GM12878 (cell line): ENCODE results near the gene ACTA2. TPM values are rescaled to one million over a fixed set of nuclear protein-coding genes. Genes with fewer than 3 reads are reported as not detected.

Source experiments
- ATAC-seq: fragments of 200-7000 bp; cut with Tn5 transposase; 3 replicates; pipeline ENCODE4 v1.9.1; 2020; ENCODE audit warnings: mild to moderate bottlenecking, moderate library complexity
- BruUV-seq: library from RNA; stranded (reverse); fragments of 400-500 nt; replicated peaks from 2 replicates; lab custom pipeline; 2021; lab: Mats Ljungman, UMichigan
- CTCF ChIA-PET: fragments of 300-600 bp; sonication (Branson Sonifier 250); formaldehyde crosslinking; extraction: SDS; loops from one replicate; lab custom pipeline; 2021; ENCODE audit warnings: inconsistent platforms; lab: Yijun Ruan, JAX
- POLR2A ChIA-PET: fragments of 350-600 bp; formaldehyde crosslinking; extraction: SDS; loops from one replicate; lab custom pipeline; 2021; ENCODE audit warnings: inconsistent platforms; lab: Charles Lee
- RAD21 ChIA-PET: fragments of 300-600 bp; sonication (Branson Sonifier 250); formaldehyde crosslinking; loops from one replicate; lab custom pipeline; 2023; ENCODE audit warnings: antibody characterized with exemption; ENCODE audit not compliant: unreplicated experiment; lab: Charles Lee
- SMC1A ChIA-PET: fragments of 300-600 bp; sonication (Branson Sonifier 250); formaldehyde crosslinking; loops from one replicate; lab custom pipeline; 2023; ENCODE audit not compliant: unreplicated experiment, uncharacterized antibody; lab: Charles Lee
- DNase-seq: peaks from one replicate; pipeline ENCODE4 v3.0.0-alpha.2; 2011; ENCODE audit warnings: low read depth, low spot score
- FAIRE-seq: peaks from 3 replicates; lab custom pipeline; 2011; peaks lifted over from hg19 to GRCh38; lab: Jason Lieb, UNC
- H2AFZ ChIP-seq: 2 replicates; pipeline ENCODE4 v1.6.0; 2011; ENCODE audit warnings: low read depth, low read length, control low read depth; ENCODE audit not compliant: control insufficient read depth
- H3K27ac ChIP-seq: 2 replicates; pipeline ENCODE4 v1.5.1; 2011; ENCODE audit warnings: control low read depth; ENCODE audit not compliant: control insufficient read depth, insufficient read depth
- H3K27me3 ChIP-seq, 2 experiments: replicated peaks in 1 of 2; 2 replicates each; pipeline versions ENCODE4 v1.6.0 to v1.6.1; 2011; ENCODE audit warnings: low read length in 1 of 2; ENCODE audit not compliant: control insufficient read depth in 2 of 2, insufficient read depth in 2 of 2
- H3K36me3 ChIP-seq, 2 experiments: 2 replicates each; pipeline ENCODE4 v1.5.1; 2011; ENCODE audit warnings: low read length in 1 of 2; ENCODE audit not compliant: control insufficient read depth in 2 of 2, insufficient read depth in 2 of 2
- H3K4me1 ChIP-seq: 2 replicates; pipeline ENCODE4 v1.6.1; 2011; ENCODE audit warnings: mild to moderate bottlenecking, low read length, moderate library complexity, mixed read lengths; ENCODE audit not compliant: control insufficient read depth, insufficient read depth
- H3K4me2 ChIP-seq: 2 replicates; pipeline ENCODE4 v1.6.0; 2011; ENCODE audit warnings: control low read depth; ENCODE audit not compliant: control insufficient read depth, insufficient read depth
- H3K4me3 ChIP-seq: fragments of 200-600 bp; sonication (generic); 2 replicates; pipeline ENCODE4 v1.5.1; 2016
- H3K79me2 ChIP-seq: 2 replicates; pipeline ENCODE4 v1.6.0; 2011; ENCODE audit warnings: low read length; ENCODE audit not compliant: control insufficient read depth, insufficient read depth
- H3K9ac ChIP-seq: 2 replicates; pipeline ENCODE4 v1.8.0; 2011; ENCODE audit warnings: low read length, control low read depth, mixed read lengths; ENCODE audit not compliant: control insufficient read depth, insufficient read depth
- H3K9me3 ChIP-seq: replicated peaks from 3 replicates; pipeline ENCODE4 v1.5.1; 2011; ENCODE audit warnings: mild to moderate bottlenecking, low read length; ENCODE audit not compliant: control insufficient read depth, insufficient read depth
- H4K20me1 ChIP-seq: 2 replicates; pipeline ENCODE4 v1.6.0; 2011; ENCODE audit not compliant: control insufficient read depth, insufficient read depth
- BACH1 ChIP-seq: fragments of 450-650 bp; IDR thresholded peaks from 2 replicates; pipeline ENCODE4 v1.6.1; 2017; ENCODE audit warnings: mild to moderate bottlenecking, borderline replicate concordance
- ETV6 ChIP-seq, 2 experiments: fragments of 450-650 bp in 1 of 2; IDR thresholded peaks in 1 of 2; conservative IDR thresholded peaks in 1 of 2; 2 replicates each; pipeline ENCODE4 v1.6.1; 2014; ENCODE audit warnings: antibody characterized with exemption in 1 of 2, borderline replicate concordance in 1 of 2, low read depth in 1 of 2, mild to moderate bottlenecking in 1 of 2, moderate library complexity in 1 of 2
- FOXM1 ChIP-seq: IDR thresholded peaks from 2 replicates; pipeline ENCODE4 v1.6.1; 2012; ENCODE audit warnings: low read depth, mild to moderate bottlenecking, inconsistent platforms, low read length, moderate library complexity
- GATAD2B ChIP-seq: fragments of 450-650 bp; conservative IDR thresholded peaks from 2 replicates; pipeline ENCODE4 v1.6.1; 2017; ENCODE audit warnings: low read depth, mild to moderate bottlenecking, moderate library complexity
- HCFC1 ChIP-seq: fragments of 150-350 bp; IDR thresholded peaks from 2 replicates; pipeline ENCODE4 v1.6.1; 2014; ENCODE audit warnings: low read length
- KLF5 ChIP-seq: fragments of 450-650 bp; IDR thresholded peaks from 2 replicates; pipeline ENCODE4 v1.6.1; 2014; ENCODE audit warnings: mild to moderate bottlenecking; ENCODE audit not compliant: partially characterized antibody
- NFXL1 ChIP-seq: fragments of 450-650 bp; IDR thresholded peaks from 2 replicates; pipeline ENCODE4 v1.6.1; 2017; ENCODE audit warnings: antibody characterized with exemption, mild to moderate bottlenecking, borderline replicate concordance
- POLR2A ChIP-seq: IDR thresholded peaks from 2 replicates; pipeline ENCODE4 v1.6.1; 2011; ENCODE audit warnings: low read depth, mild to moderate bottlenecking, low read length
- RAD51 ChIP-seq: fragments of 450-650 bp; IDR thresholded peaks from 2 replicates; pipeline ENCODE4 v1.6.1; 2016; ENCODE audit warnings: moderate library complexity, mild to moderate bottlenecking, inconsistent platforms
- SIN3A ChIP-seq: IDR thresholded peaks from 2 replicates; pipeline ENCODE4 v1.6.1; 2012; ENCODE audit warnings: low read depth, low read length, improper control_type of control experiment
- TCF3 ChIP-seq: IDR thresholded peaks from 2 replicates; pipeline ENCODE4 v1.6.1; 2012; ENCODE audit warnings: low read depth, mild to moderate bottlenecking, low read length, borderline replicate concordance; ENCODE audit not compliant: insufficient read depth
- TCF7 ChIP-seq: IDR thresholded peaks from 2 replicates; pipeline ENCODE4 v1.6.1; 2014; ENCODE audit warnings: antibody characterized with exemption, borderline replicate concordance
- YBX1 ChIP-seq: fragments of 450-650 bp; IDR thresholded peaks from 2 replicates; pipeline ENCODE4 v1.6.1; 2016; ENCODE audit warnings: antibody characterized with exemption
- ZNF217 ChIP-seq: fragments of 450-650 bp; IDR thresholded peaks from 2 replicates; pipeline ENCODE4 v1.6.1; 2017; ENCODE audit warnings: antibody characterized with exemption, mild to moderate bottlenecking
- WGBS: methylation state at CpG from one replicate; pipeline ENCODE4 v1.1.6; 2016; ENCODE audit warnings: low lambda C conversion rate; ENCODE audit not compliant: insufficient replicate concordance, insufficient coverage; ENCODE audit errors: missing lambda C conversion rate; 5-methylcytosine and 5-hydroxymethylcytosine counted together
- in situ Hi-C: fragments of 300-500 bp; cut with MboI; formaldehyde crosslinking; loops from 9 replicates; pipeline ENCODE4 v1.14.3; 2018; ENCODE audit warnings: mixed read lengths
- intact Hi-C: fragments of 100-400 bp; cut with micrococcal nuclease; formaldehyde crosslinking; loops from one replicate; pipeline ENCODE4 v1.14.2; 2022; ENCODE audit not compliant: unreplicated experiment
- polyA plus RNA-seq, 11 experiments: library from polyadenylated mRNA; depleted of rRNA in 4 of 11; unstranded in 6 of 11; stranded (reverse) in 5 of 11; fragments of >200 nt; fragmentation: Nextera tagmentation in 4 of 11; fragmentation: Illumina TruSeq in 1 of 11; extraction: Ambion mirVana in 4 of 11; extraction: Trizol in 1 of 11; gene quantifications; 1 replicate in 1 of 11; 2 replicates in 10 of 11; pipeline versions ENCODE4 v1.2.1 to v1.2.3, GENCODE V29; 2011 to 2016; ENCODE audit warnings: inconsistent platforms in 2 of 11, missing spikeins in 2 of 11, low read depth in 1 of 11
- total RNA-seq, 4 experiments: library from RNA; depleted of rRNA in 3 of 4; stranded (reverse); fragments of >200 nt in 3 of 4; fragmentation: Illumina TruSeq in 1 of 4; extraction: Trizol in 1 of 4; gene quantifications; 2 replicates each; pipeline versions ENCODE4 v1.2.1 to v1.2.3, GENCODE V29; 2013 to 2021
- TF ChIP-seq, protein P1 (sequence below): IDR thresholded peaks from 2 replicates; pipeline ENCODE4 v1.6.1; 2011; ENCODE audit warnings: borderline replicate concordance, low read depth, mild to moderate bottlenecking, moderate library complexity, mixed read lengths, low read length; ENCODE audit not compliant: insufficient read depth; ENCODE audit errors: extremely low read length
- TF ChIP-seq, protein P2 (sequence below): fragments of 450-650 bp; IDR thresholded peaks from 2 replicates; pipeline ENCODE4 v1.6.1; 2017; ENCODE audit warnings: mild to moderate bottlenecking, low read depth, inconsistent platforms; ENCODE audit not compliant: poor library complexity, severe bottlenecking

ACTA2 gene
- total and polyA plus RNA-seq, 10 of the 15 experiments (the other 5 are each of a cell fraction or from before 2014, with no cell fraction given) = 7.4 to 78.2 (median 32.4) TPM

GRCh38 chr10:88903715-88904114 lies 48.9 kb downstream of the ACTA2 start:
- intact Hi-C loops (no loop called here), in situ Hi-C loops (no loop called here)
- WGBS = 100% methylated on average over 3 of the region's 3 CpGs
- H2AFZ ChIP-seq = no peak overlapping the region
- no peak for FAIRE-seq
- ATAC-seq = no peak
- H3K79me2 ChIP-seq = peaks cover 24% of the 10 kb centered on the region
- H3K4me3 ChIP-seq = no peak overlapping the region
- no peak overlapping the region for H3K9ac ChIP-seq
- RAD21 ChIA-PET = interaction anchor here (7.9 kb wide), 1 partner anchor 16 kb away, joined by 249 read pairs; no protein-coding TSS in a partner anchor
- H3K27me3 ChIP-seq = no peaks in the 10 kb centered on the region
- no peak overlapping the region for H3K4me2 ChIP-seq
- peaks cover 0 to 9% of the 10 kb centered on the region in 2 experiments for H3K36me3 ChIP-seq
- CTCF ChIA-PET = interaction anchor here (5.2 to 6.5 kb wide), 2 partner anchors 28 to 68 kb away, joined by 71 to 93 read pairs; no protein-coding TSS in a partner anchor
- SMC1A ChIA-PET = interaction anchor here (0.9 to 8.4 kb wide), 4 partner anchors 17 to 99 kb away, joined by 3 to 329 read pairs (median 96); no protein-coding TSS in a partner anchor
- no TSS peak for BruUV-seq
- peaks cover 40% of the 10 kb centered on the region for H3K4me1 ChIP-seq
- DNase-seq = no peak
- no peak for TF ChIP-seq ETV6 (conservative IDR thresholded peaks at IDR 0.05 in 1 of 2, IDR thresholded peaks at IDR 0.05 in 1 of 2; ENCODE audit: borderline replicate concordance in 1 of 2, low read depth in 1 of 2)
- no peak for TF ChIP-seq SIN3A
- TF ChIP-seq, protein P1, sequence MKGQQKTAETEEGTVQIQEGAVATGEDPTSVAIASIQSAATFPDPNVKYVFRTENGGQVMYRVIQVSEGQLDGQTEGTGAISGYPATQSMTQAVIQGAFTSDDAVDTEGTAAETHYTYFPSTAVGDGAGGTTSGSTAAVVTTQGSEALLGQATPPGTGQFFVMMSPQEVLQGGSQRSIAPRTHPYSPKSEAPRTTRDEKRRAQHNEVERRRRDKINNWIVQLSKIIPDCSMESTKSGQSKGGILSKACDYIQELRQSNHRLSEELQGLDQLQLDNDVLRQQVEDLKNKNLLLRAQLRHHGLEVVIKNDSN = no peak
- TF ChIP-seq NFXL1 = no peak
- TF ChIP-seq FOXM1 = no peak
- TF ChIP-seq TCF7 = no peak
- TF ChIP-seq GATAD2B = no peak
- no peak for TF ChIP-seq POLR2A
- no peak for TF ChIP-seq YBX1
- TF ChIP-seq, protein P2, sequence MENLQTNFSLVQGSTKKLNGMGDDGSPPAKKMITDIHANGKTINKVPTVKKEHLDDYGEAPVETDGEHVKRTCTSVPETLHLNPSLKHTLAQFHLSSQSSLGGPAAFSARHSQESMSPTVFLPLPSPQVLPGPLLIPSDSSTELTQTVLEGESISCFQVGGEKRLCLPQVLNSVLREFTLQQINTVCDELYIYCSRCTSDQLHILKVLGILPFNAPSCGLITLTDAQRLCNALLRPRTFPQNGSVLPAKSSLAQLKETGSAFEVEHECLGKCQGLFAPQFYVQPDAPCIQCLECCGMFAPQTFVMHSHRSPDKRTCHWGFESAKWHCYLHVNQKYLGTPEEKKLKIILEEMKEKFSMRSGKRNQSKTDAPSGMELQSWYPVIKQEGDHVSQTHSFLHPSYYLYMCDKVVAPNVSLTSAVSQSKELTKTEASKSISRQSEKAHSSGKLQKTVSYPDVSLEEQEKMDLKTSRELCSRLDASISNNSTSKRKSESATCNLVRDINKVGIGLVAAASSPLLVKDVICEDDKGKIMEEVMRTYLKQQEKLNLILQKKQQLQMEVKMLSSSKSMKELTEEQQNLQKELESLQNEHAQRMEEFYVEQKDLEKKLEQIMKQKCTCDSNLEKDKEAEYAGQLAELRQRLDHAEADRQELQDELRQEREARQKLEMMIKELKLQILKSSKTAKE = no peak
- no peak for TF ChIP-seq HCFC1
- TF ChIP-seq TCF3 = no peak
- TF ChIP-seq KLF5 = no peak
- TF ChIP-seq ZNF217 = no peak
- TF ChIP-seq BACH1 = no peak
- no peak for TF ChIP-seq RAD51
- no peak overlapping the region for H3K27ac ChIP-seq
- H3K9me3 ChIP-seq = no peaks in the 10 kb centered on the region
- POLR2A ChIA-PET = interaction anchor here (1.5 kb wide), 1 partner anchor 17 kb away, joined by 4 read pairs; no protein-coding TSS in a partner anchor
- H4K20me1 ChIP-seq = no peaks in the 10 kb centered on the region
